VCaP (cell line): Measurements from ENCODE around the gene ACSS3.

Source experiments
- H3K27ac ChIP-seq: fragments of 450-650 bp; 2 replicates; pipeline ENCODE4 v1.5.1; 2017
- TF ChIP-seq, protein P1 (sequence below): fragments of 450-650 bp; conservative IDR thresholded peaks from 2 replicates; pipeline ENCODE4 v1.5.1; 2017; ENCODE audit warnings: mild to moderate bottlenecking, moderate library complexity

The ACSS3 gene

DNA sequence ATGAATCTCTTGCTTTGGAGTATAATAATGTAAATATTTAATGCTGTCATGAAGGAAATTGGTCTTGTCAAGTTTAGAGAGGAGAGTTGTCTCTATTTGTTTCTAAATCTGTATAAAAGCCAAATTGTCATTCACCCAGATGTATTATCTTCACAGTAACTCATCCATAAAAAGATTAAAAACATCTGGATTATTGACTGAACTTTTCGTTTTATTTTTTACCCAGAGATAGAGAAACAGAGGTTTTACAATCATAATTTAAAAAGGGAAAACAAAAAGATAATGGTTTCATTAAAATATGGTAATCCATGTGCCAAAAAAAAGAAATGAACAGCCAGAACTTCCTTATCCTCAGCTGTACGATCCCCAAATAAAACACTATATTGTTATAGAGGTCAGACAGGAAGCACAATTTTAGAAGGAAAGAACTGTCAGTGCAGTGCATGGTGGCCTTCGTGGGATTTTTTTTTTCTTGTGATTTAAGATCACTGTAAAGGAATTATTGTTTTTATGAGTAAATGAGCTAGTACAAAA lies 125.9 kb downstream of the ACSS3 start:
- no peak overlapping the region for H3K27ac ChIP-seq
- TF ChIP-seq, protein P1, sequence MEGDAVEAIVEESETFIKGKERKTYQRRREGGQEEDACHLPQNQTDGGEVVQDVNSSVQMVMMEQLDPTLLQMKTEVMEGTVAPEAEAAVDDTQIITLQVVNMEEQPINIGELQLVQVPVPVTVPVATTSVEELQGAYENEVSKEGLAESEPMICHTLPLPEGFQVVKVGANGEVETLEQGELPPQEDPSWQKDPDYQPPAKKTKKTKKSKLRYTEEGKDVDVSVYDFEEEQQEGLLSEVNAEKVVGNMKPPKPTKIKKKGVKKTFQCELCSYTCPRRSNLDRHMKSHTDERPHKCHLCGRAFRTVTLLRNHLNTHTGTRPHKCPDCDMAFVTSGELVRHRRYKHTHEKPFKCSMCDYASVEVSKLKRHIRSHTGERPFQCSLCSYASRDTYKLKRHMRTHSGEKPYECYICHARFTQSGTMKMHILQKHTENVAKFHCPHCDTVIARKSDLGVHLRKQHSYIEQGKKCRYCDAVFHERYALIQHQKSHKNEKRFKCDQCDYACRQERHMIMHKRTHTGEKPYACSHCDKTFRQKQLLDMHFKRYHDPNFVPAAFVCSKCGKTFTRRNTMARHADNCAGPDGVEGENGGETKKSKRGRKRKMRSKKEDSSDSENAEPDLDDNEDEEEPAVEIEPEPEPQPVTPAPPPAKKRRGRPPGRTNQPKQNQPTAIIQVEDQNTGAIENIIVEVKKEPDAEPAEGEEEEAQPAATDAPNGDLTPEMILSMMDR, result no peak

DNA sequence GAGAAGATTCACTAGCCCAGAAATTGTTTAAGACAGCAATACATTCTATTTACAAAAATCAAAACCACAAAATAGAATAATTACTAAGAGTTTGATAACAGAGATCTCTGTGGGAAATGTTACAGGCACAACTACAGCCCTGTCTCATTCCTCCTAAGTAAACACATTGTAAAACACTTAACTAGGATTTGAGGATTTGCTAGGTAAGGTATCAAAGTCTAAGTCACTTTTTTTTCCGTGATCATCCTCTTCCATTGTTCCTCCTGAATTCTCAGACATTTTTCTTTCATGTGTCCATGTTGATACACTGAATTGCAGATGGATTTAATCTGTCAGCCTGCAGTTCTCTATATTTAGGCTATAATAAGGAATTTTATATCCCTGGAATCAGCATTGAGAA lies 127.5 kb downstream of the ACSS3 start:
- TF ChIP-seq, protein P1, result no peak
- H3K27ac ChIP-seq, result no peak overlapping the region

DNA sequence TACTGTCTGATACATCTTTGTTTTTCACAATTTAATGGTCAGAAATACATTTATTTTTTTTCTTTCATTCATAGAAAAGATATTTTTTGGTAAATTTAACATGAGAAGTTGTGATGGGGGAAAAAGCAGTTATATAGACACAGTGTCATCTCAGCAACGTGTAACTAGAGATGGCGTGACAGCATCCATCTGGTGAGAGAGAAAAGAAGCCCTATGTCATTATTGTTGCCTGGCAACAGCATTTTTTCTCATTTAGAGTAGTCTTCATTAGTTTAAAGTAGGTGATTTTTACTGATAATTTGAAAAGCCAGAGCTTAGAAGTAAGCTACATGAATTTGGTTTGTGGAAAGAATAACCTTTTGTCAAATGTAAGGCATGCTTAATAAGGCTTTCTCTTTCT lies 128.6 kb downstream of the ACSS3 start:
- TF ChIP-seq, protein P1, result no peak
- H3K27ac ChIP-seq, result no peak overlapping the region

DNA sequence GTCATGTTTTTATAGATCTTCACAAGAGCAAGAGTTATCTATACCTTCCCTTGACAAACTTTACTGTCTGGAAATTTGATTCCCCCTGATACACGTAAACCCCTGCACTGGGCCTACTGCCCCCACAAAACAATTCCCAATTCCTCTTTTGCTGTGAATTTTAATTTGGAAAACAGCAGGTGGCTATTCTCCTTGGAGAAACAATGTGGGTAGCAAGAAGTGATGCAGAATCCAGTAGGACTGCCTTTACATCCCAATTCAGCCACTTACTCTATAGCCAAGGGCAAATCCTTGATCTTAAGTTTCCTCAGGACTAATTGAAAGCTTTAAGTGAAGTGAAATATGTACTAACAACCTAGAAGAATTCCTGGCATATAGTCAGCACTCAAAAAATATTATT lies 129.3 kb downstream of the ACSS3 start:
- TF ChIP-seq, protein P1, result no peak
- no peak overlapping the region for H3K27ac ChIP-seq

DNA sequence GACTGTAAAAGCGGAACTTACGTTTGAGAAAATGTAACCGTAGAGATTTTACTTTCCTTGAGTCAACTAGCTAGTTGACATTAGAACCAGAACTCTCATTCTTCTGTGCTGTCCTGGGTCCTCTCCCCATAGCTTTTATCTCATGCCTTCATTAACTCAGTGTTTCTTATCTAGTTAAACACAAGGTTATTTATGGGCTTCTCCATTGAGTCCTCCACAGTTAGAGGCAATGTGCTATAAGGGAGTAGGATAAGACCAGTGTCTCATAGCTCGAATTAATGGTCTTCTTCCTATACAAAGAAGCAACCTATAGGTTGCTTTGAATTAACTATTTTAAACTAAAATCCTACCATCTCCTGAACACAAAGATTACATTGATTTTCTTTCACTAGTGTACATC lies 129.8 kb downstream of the ACSS3 start:
- TF ChIP-seq, protein P1, result no peak
- no peak overlapping the region for H3K27ac ChIP-seq

DNA sequence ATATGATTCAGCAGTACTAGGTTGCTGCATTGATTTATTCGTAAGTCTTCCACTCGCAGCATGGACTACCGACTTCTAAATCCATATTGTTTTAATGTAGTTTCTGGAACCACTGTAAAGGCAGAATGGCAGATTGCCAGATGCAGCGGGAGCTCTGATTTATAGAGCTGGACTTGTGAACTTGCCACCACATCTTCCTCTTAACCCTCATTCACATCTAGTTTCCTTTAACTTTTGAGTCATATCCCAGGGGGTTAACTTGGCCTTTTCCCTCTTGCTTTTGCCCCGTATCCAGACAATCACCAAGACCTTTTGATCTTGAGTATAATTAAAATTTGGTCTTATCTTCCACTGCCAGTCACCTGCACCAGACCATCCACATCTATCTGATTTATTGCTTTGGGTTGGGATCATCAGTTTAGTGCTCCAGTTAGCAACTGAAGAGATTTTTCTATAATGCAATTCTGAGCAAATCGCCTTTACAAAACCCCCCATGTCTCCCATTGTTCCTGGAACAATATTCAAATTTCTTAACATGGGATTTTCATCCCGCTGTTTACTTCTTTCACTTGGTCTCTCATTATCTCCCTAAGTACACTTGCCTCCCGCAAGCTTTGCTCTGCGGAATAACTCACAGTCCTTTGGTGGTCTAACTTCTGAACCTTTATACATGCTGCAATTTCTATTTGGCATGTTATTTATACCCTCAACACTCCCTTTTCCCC lies 130.5 kb downstream of the ACSS3 start:
- peak overlapping the region; percentile 70 for H3K27ac ChIP-seq
- TF ChIP-seq, protein P1, result no peak

DNA sequence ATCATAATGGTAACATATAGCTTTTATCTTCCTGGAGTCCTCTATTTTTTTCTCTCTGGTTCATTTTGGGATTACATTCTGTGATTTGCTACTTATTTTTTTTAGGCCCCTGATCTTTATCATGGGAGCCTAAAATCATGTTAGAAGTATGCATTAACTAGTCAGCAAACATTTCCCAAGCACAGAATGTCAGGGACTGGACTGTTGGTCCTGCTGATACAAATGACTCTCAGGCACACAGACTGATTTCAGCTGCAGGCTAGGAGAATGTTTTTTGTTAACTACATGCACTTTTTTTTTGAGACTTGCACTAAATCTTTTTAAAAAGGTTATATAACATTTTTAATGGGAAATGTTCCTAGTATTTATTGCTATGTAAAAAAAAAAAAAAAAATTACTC lies 131.1 kb downstream of the ACSS3 start:
- TF ChIP-seq, protein P1, result no peak
- H3K27ac ChIP-seq, result peak overlapping the region; percentile 70

DNA sequence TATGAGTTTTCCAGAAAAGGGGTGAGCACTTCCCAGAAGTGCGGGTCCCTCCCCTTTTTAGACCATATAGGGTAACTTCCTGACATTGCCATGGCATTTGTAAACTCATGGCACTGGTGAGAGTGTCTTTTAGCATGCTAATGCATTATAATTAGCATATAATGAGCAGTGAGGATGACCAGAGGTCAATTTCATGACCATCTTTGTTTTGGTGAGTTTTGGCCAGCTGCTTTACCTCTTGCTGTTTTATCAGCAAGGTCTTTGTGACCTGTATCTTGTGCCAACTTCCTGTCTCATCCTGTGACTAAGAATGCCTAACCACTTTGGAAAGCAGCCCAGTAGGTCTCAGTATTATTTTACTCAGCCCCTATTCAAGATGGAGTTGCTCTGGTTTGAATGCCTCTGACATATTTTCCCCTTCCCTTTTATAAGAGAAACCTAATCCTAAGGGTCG lies 131.9 kb downstream of the ACSS3 start:
- peak overlapping the region; percentile 70 for H3K27ac ChIP-seq
